ENCODE data around the gene TLE7. TPM values are rescaled to one million over a fixed set of nuclear protein-coding genes. Genes with fewer than 3 reads are reported as not detected.

The TLE7 gene
- total RNA-seq, 1 experiment from 2014 or later, result not detected

DNA sequence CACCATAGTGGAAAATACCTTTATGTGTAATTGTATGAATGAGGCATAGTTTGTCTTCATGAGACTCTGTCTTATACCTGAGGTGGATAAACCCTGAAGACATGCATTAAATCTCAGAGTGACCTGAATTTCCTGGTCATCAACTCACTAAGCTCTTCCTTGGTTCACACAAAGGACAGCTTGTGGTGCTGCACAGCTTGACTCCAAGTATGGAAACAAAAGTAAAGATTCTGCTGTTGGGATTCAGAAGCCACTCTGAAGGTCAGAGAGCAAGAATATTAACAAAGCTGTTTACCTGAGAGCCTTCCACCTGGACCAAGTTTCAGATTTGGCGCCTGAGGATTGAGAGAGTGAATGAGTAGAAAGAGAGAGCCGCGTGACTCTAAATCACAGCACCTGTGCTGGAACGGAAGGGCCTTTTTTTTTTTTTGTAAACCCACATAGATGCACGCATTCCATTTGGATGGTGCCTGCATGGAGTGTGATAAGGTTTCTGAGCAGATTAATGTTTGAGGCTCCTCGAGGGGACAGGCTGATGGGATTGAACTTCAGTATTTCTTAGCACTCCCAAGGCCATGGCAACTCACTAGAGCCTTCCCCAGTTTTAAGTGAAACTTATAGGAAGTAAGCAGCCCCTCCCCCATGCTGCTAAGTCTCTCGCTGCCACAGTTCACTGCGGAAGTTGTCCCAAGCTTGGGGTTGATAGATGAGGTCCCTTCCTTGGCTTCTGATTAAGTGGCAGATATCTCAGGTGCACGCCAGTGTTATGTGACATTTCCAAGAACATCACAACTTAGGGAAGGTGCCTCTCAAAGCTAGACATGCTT, 54.6 kb downstream of the TLE7 start:
- BruUV-seq (replicated peaks), result no TSS peak
- Histone ChIP-seq H3K4me3 (no peak overlapping the region), H3K79me2 (ENCODE audit: low read depth) (no peaks in the 10 kb centered on the region), H3K27ac (no peak overlapping the region), H3K9me3 (ENCODE audit: insufficient read depth, low read depth) (no peaks in the 10 kb centered on the region), H3K4me2 (no peak overlapping the region), H4K20me1 (ENCODE audit: insufficient read depth) (peaks cover 13% of the 10 kb centered on the region; the same call in 1 of the 2 replicates), H3F3A (ENCODE audit: insufficient read depth, low read depth) (peaks cover 46% of the 10 kb centered on the region), H2AFZ (no peak overlapping the region), H3K36me3 (ENCODE audit: low read depth) (peaks cover 42% of the 10 kb centered on the region; the same call in 1 of the 2 replicates), H3K4me1 (replicated peaks; ENCODE audit: insufficient read depth) (no peaks in the 10 kb centered on the region), H3K27me3 (ENCODE audit: insufficient read depth, low read depth) (no peaks in the 10 kb centered on the region), H3K9me2 (ENCODE audit: insufficient read depth) (no peaks in the 10 kb centered on the region)
- ChIA-PET POLR2A (ENCODE audit: unreplicated experiment) (no interaction called here), CTCF (no interaction called here)
- intact Hi-C loops (cut with micrococcal nuclease; ENCODE audit: unreplicated experiment), result no loop called here
- TF ChIP-seq EZH2 (IDR thresholded peaks at IDR 0.05; ENCODE audit: low read depth), result no peak
- DNase-seq, result no peak

DNA sequence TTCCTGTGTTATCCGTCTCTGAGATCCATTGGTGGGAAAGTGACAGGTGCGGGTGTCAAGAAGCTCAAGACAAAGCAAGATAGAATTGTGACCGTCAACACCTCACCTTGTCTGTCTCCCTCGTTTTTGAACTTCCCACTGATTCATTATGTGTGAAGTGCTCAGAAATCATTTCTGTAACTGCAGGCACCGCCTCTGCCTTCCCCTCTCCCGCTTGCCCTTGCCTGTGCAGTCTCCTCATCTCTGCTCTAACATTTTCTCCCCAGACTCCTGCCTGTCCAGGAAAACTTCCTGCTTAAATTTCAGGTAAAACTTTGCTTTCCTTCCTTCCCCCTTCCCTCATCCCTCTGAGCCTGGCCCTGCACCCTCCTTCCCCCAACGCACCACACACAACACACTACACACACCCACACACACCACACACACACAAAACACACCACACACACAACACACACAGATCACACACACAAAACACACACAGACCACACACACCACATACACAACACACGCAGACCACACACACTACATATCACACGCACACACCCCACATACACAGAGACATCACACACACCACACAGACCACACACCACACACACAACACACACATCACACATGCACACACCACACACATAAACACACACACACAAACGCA, 57.7 kb downstream of the TLE7 start:
- DNase-seq, result no peak
- H3K27me3 ChIP-seq (ENCODE audit: insufficient read depth, low read depth), result no peaks in the 10 kb centered on the region
- H3K79me2 ChIP-seq (ENCODE audit: low read depth), result no peaks in the 10 kb centered on the region
- 0 out of 2 replicates have a peak overlapping the region, but pooled peaks have one; percentile 3 for H3K27ac ChIP-seq
- H3K9me3 ChIP-seq (ENCODE audit: insufficient read depth, low read depth), result no peaks in the 10 kb centered on the region
- no peaks in the 10 kb centered on the region for H3K4me1 ChIP-seq (replicated peaks; ENCODE audit: insufficient read depth)
- ChIA-PET CTCF (no interaction called here), POLR2A (ENCODE audit: unreplicated experiment) (interaction anchor here (0.6 kb wide), 1 partner anchor 143 kb away, joined by 3 read pairs; no protein-coding TSS in a partner anchor)
- no peaks in the 10 kb centered on the region for H3K9me2 ChIP-seq (ENCODE audit: insufficient read depth)
- peaks cover 53% of the 10 kb centered on the region for H3F3A ChIP-seq (ENCODE audit: insufficient read depth, low read depth)
- peaks cover 13% of the 10 kb centered on the region; the same call in 1 of the 2 replicates for H4K20me1 ChIP-seq (ENCODE audit: insufficient read depth)
- BruUV-seq (replicated peaks), result no TSS peak
- peaks cover 53% of the 10 kb centered on the region for H3K36me3 ChIP-seq (ENCODE audit: low read depth)
- intact Hi-C loops (cut with micrococcal nuclease; ENCODE audit: unreplicated experiment), result no loop called here
- no peak overlapping the region for H3K4me2 ChIP-seq
- no peak overlapping the region for H2AFZ ChIP-seq
- TF ChIP-seq EZH2 (IDR thresholded peaks at IDR 0.05; ENCODE audit: low read depth), result no peak
- TF ChIP-seq, protein P1, sequence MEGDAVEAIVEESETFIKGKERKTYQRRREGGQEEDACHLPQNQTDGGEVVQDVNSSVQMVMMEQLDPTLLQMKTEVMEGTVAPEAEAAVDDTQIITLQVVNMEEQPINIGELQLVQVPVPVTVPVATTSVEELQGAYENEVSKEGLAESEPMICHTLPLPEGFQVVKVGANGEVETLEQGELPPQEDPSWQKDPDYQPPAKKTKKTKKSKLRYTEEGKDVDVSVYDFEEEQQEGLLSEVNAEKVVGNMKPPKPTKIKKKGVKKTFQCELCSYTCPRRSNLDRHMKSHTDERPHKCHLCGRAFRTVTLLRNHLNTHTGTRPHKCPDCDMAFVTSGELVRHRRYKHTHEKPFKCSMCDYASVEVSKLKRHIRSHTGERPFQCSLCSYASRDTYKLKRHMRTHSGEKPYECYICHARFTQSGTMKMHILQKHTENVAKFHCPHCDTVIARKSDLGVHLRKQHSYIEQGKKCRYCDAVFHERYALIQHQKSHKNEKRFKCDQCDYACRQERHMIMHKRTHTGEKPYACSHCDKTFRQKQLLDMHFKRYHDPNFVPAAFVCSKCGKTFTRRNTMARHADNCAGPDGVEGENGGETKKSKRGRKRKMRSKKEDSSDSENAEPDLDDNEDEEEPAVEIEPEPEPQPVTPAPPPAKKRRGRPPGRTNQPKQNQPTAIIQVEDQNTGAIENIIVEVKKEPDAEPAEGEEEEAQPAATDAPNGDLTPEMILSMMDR (conservative IDR thresholded peaks at IDR 0.05), result no peak
- H3K4me3 ChIP-seq, result no peak overlapping the region

DNA sequence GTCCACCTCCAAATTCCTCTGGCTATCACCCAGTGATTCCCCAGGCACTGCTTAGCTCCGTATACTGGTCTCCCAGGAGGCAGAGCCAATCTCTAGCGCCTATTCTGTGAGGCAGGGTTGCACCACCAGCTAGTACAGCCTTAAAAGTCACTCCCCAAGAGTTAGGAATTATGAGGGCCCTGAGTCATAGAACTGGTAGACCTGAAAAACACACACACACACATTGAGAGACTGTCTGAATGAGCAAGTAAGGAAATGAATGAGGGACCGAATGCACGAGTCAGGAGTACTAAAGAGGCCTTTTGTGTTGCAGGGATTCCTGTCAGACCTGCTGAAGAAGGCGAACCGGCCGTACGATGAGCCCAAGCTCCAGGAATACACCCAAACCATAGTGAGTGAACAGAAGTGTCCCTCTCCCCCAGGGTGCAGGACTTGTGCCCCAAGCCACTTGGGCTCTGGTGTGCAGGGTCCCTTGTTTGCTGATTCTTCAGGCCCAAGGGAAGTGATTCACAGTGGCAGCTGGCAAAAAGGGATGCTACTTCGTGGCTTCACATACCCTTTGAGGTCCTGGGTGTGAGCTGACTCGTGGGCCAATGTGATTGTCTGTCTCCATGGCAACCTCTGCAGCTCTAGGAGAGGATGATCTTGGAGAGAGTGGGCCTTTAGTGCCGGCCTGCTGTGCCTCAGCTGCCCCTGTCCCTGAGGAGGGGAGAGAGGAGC, 58.6 kb downstream of the TLE7 start:
- ChIA-PET POLR2A (ENCODE audit: unreplicated experiment) (interaction anchor here (0.7 kb wide), 1 partner anchor 107 kb away, joined by 6 read pairs; no protein-coding TSS in a partner anchor), CTCF (no interaction called here)
- Histone ChIP-seq H3K4me1 (replicated peaks; ENCODE audit: insufficient read depth) (no peaks in the 10 kb centered on the region), H3K9me2 (ENCODE audit: insufficient read depth) (no peaks in the 10 kb centered on the region), H3K4me2 (no peak overlapping the region), H3F3A (ENCODE audit: insufficient read depth, low read depth) (peaks cover 61% of the 10 kb centered on the region), H3K9me3 (ENCODE audit: insufficient read depth, low read depth) (no peaks in the 10 kb centered on the region), H4K20me1 (ENCODE audit: insufficient read depth) (peaks cover 13% of the 10 kb centered on the region; the same call in 1 of the 2 replicates), H3K4me3 (no peak overlapping the region), H3K79me2 (ENCODE audit: low read depth) (no peaks in the 10 kb centered on the region), H2AFZ (no peak overlapping the region), H3K27ac (no peak overlapping the region), H3K36me3 (ENCODE audit: low read depth) (peaks cover 53% of the 10 kb centered on the region), H3K27me3 (ENCODE audit: insufficient read depth, low read depth) (no peaks in the 10 kb centered on the region)
- peak; percentile 25 to 78 for DNase-seq
- intact Hi-C loops (cut with micrococcal nuclease; ENCODE audit: unreplicated experiment), result no loop called here
- no TSS peak for BruUV-seq (replicated peaks)
- TF ChIP-seq, protein P1 (conservative IDR thresholded peaks at IDR 0.05), result no peak
- no peak for TF ChIP-seq EZH2 (IDR thresholded peaks at IDR 0.05; ENCODE audit: low read depth)
